GM23338 (cell line): Measurements from ENCODE around the gene RYR2. TPM values are rescaled to one million over a fixed set of nuclear protein-coding genes. Genes with fewer than 3 reads are reported as not detected.

ENCODE experiments used
- ATAC-seq: fragments of 200-7000 bp; cut with Tn5 transposase; 3 replicates; pipeline ENCODE4 v1.9.1; 2020
- DNase-seq: peaks from one replicate; pipeline ENCODE4 v3.0.0-alpha.2; 2015; ENCODE audit warnings: low spot score
- H2AFZ ChIP-seq: fragments of 200-600 bp; sonication (generic); 2 replicates; pipeline ENCODE4 v1.8.0; 2016; ENCODE audit warnings: antibody characterized with exemption, mild to moderate bottlenecking, moderate library complexity
- H3F3A ChIP-seq: fragments of 200-600 bp; sonication (generic); replicated peaks from 2 replicates; pipeline ENCODE4 v1.8.0; 2017; ENCODE audit warnings: antibody characterized with exemption, mixed run types, low read depth
- H3K27ac ChIP-seq: fragments of 200-600 bp; sonication (generic); 2 replicates; pipeline ENCODE4 v1.6.1; 2016; ENCODE audit warnings: low read depth
- H3K27me3 ChIP-seq: fragments of 200-600 bp; sonication (generic); 2 replicates; pipeline ENCODE4 v1.8.0; 2016; ENCODE audit warnings: mild to moderate bottlenecking, mixed run types, moderate library complexity; ENCODE audit not compliant: insufficient read depth
- H3K36me3 ChIP-seq: fragments of 200-600 bp; sonication (generic); 2 replicates; pipeline ENCODE4 v1.8.0; 2016; ENCODE audit warnings: mild to moderate bottlenecking; ENCODE audit not compliant: insufficient read depth
- H3K4me1 ChIP-seq: fragments of 200-600 bp; sonication (generic); 2 replicates; pipeline ENCODE4 v1.8.0; 2016; ENCODE audit warnings: mild to moderate bottlenecking, moderate library complexity; ENCODE audit not compliant: insufficient read depth
- H3K4me2 ChIP-seq: fragments of 200-600 bp; sonication (generic); 2 replicates; pipeline ENCODE4 v1.7.1; 2017; ENCODE audit warnings: mixed run types
- H3K4me3 ChIP-seq: fragments of 200-600 bp; sonication (generic); 2 replicates; pipeline ENCODE4 v1.6.1; 2016; ENCODE audit warnings: mixed run types
- H3K79me2 ChIP-seq: fragments of 200-600 bp; sonication (generic); replicated peaks from 2 replicates; pipeline ENCODE4 v1.8.0; 2017; ENCODE audit warnings: mild to moderate bottlenecking; ENCODE audit not compliant: insufficient read depth
- H3K9me2 ChIP-seq: fragments of 200-600 bp; sonication (generic); 2 replicates; pipeline ENCODE4 v1.8.0; 2017; ENCODE audit not compliant: insufficient read depth
- H4K20me1 ChIP-seq: fragments of 200-600 bp; sonication (generic); replicated peaks from 2 replicates; pipeline ENCODE4 v1.8.0; 2017; ENCODE audit warnings: mild to moderate bottlenecking; ENCODE audit not compliant: insufficient read depth
- H3K27ac Mint-ChIP-seq: 2 replicates; pipeline ENCODE4 v1.8.0; 2020; ENCODE audit warnings: inconsistent platforms, mild to moderate bottlenecking, moderate library complexity, mixed read lengths
- H3K27me3 Mint-ChIP-seq: 3 replicates; pipeline ENCODE4 v1.8.0; 2022; ENCODE audit warnings: low read depth, mild to moderate bottlenecking, moderate library complexity, mixed read lengths, inconsistent platforms; ENCODE audit not compliant: insufficient read depth, poor library complexity
- H3K36me3 Mint-ChIP-seq: 3 replicates; pipeline ENCODE4 v1.8.0; 2021; ENCODE audit warnings: low read depth, mild to moderate bottlenecking, inconsistent platforms, moderate library complexity, mixed read lengths
- H3K4me1 Mint-ChIP-seq: 3 replicates; pipeline ENCODE4 v1.8.0; 2020; ENCODE audit warnings: mild to moderate bottlenecking, inconsistent platforms, mixed read lengths
- H3K4me3 Mint-ChIP-seq: 3 replicates; pipeline ENCODE4 v1.8.0; 2021; ENCODE audit warnings: moderate library complexity, mild to moderate bottlenecking, inconsistent platforms, mixed read lengths
- H3K9me3 Mint-ChIP-seq: 3 replicates; pipeline ENCODE4 v1.8.0; 2020; ENCODE audit warnings: moderate library complexity, mild to moderate bottlenecking, inconsistent platforms, mixed read lengths
- CREB1 ChIP-seq: fragments of 250-450 bp; sonication (Bioruptor Pico); IDR thresholded peaks from 2 replicates; pipeline ENCODE4 v1.5.0; 2020; ENCODE audit warnings: low read depth, mild to moderate bottlenecking, moderate library complexity
- JUNB ChIP-seq: IDR thresholded peaks from one replicate; pipeline ENCODE4 v1.6.1; 2016; ENCODE audit warnings: antibody characterized with exemption; ENCODE audit not compliant: unreplicated experiment
- NANOG ChIP-seq: IDR thresholded peaks from 2 replicates; pipeline ENCODE4 v1.6.1; 2016; ENCODE audit warnings: antibody characterized with exemption, borderline replicate concordance
- POLR2AphosphoS5 ChIP-seq: IDR thresholded peaks from 2 replicates; pipeline ENCODE4 v1.6.1; 2016; ENCODE audit warnings: antibody characterized with exemption, low read depth
- STAT1 ChIP-seq: IDR thresholded peaks from one replicate; pipeline ENCODE4 v1.6.1; 2016; ENCODE audit warnings: antibody characterized with exemption; ENCODE audit not compliant: unreplicated experiment
- ZNF114 ChIP-seq: fragments of 250-450 bp; sonication (Bioruptor Pico); IDR thresholded peaks from 2 replicates; pipeline ENCODE4 v1.5.0; 2020; ENCODE audit warnings: mild to moderate bottlenecking, moderate library complexity
- ZNF331 ChIP-seq: fragments of 250-450 bp; sonication (Bioruptor Pico); IDR thresholded peaks from 2 replicates; pipeline ENCODE4 v1.5.0; 2020; ENCODE audit warnings: low read depth, mild to moderate bottlenecking, moderate library complexity
- polyA plus RNA-seq: library from polyadenylated mRNA; unstranded; fragments of >200 nt; fragmentation: Nextera tagmentation; extraction: Ambion mirVana; gene quantifications from 2 replicates; pipeline ENCODE4 v1.2.1, GENCODE V29; 2016
- total RNA-seq: library from RNA; depleted of rRNA; stranded (reverse); fragments of >200 nt; shearing (Covaris generic); gene quantifications from 2 replicates; pipeline ENCODE4 v1.2.3, GENCODE V29; 2014
- TF ChIP-seq, protein P1 (sequence below): IDR thresholded peaks from one replicate; pipeline ENCODE4 v1.6.1; 2018; ENCODE audit warnings: antibody characterized with exemption; ENCODE audit not compliant: unreplicated experiment
- TF ChIP-seq, protein P2 (sequence below): fragments of 250-450 bp; sonication (Bioruptor Pico); IDR thresholded peaks from 2 replicates; pipeline ENCODE4 v1.5.0; 2020; ENCODE audit warnings: mild to moderate bottlenecking, moderate library complexity
- TF ChIP-seq, protein P3 (sequence below): IDR thresholded peaks from 2 replicates; pipeline ENCODE4 v1.6.1; 2016; ENCODE audit warnings: antibody characterized with exemption

Gene RYR2
- total and polyA plus RNA-seq, 2 experiments from 2014 or later = 8.9 to 10.0 TPM

DNA sequence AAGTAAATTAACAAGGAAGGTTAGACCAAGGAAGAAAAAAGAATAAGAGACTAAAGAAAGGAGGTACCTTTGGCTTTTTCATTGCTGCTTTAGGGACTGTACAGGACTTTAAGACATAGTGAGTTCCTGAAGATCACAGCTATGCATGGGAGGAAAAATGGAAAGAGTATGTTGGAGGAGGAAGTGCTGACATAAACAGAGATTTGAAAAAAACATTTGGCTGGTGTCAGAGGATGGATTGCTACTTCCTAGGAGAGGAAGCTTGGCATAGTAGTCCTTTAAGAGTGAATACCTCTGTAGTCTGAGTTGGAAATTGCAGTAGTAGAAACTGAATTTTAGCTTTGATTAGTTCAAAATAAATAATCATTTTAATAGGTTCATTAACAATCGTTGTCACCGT, 398.4 kb downstream of the RYR2 start:
- H3K4me1 ChIP-seq = no peaks in the 10 kb centered on the region

More for the DNA sequence above, 398.4 kb downstream of the RYR2 start:
- no peak overlapping the region for H3K4me3 ChIP-seq
- Mint-ChIP-seq H3K4me1 (no peaks in the 10 kb centered on the region), H3K9me3 (no peaks in the 10 kb centered on the region), H3K36me3 (no peaks in the 10 kb centered on the region), H3K27me3 (no peaks in the 10 kb centered on the region), H3K27ac (no peak overlapping the region), H3K4me3 (no peak overlapping the region)
- H3F3A ChIP-seq = no peaks in the 10 kb centered on the region
- no peaks in the 10 kb centered on the region for H3K27me3 ChIP-seq
- H3K4me2 ChIP-seq = no peak overlapping the region
- H3K79me2 ChIP-seq = no peaks in the 10 kb centered on the region
- H3K9me2 ChIP-seq = no peaks in the 10 kb centered on the region
- no peak overlapping the region for H3K27ac ChIP-seq
- no peaks in the 10 kb centered on the region for H4K20me1 ChIP-seq
- TF ChIP-seq NANOG (no peak), ZNF331 (CRISPR knock-in tag) (no peak), CREB1 (no peak), STAT1 (no peak), JUNB (no peak), ZNF114 (CRISPR knock-in tag) (no peak), POLR2AphosphoS5 (no peak)
- TF ChIP-seq, protein P1, sequence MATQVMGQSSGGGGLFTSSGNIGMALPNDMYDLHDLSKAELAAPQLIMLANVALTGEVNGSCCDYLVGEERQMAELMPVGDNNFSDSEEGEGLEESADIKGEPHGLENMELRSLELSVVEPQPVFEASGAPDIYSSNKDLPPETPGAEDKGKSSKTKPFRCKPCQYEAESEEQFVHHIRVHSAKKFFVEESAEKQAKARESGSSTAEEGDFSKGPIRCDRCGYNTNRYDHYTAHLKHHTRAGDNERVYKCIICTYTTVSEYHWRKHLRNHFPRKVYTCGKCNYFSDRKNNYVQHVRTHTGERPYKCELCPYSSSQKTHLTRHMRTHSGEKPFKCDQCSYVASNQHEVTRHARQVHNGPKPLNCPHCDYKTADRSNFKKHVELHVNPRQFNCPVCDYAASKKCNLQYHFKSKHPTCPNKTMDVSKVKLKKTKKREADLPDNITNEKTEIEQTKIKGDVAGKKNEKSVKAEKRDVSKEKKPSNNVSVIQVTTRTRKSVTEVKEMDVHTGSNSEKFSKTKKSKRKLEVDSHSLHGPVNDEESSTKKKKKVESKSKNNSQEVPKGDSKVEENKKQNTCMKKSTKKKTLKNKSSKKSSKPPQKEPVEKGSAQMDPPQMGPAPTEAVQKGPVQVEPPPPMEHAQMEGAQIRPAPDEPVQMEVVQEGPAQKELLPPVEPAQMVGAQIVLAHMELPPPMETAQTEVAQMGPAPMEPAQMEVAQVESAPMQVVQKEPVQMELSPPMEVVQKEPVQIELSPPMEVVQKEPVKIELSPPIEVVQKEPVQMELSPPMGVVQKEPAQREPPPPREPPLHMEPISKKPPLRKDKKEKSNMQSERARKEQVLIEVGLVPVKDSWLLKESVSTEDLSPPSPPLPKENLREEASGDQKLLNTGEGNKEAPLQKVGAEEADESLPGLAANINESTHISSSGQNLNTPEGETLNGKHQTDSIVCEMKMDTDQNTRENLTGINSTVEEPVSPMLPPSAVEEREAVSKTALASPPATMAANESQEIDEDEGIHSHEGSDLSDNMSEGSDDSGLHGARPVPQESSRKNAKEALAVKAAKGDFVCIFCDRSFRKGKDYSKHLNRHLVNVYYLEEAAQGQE = no peak
- TF ChIP-seq, protein P2, sequence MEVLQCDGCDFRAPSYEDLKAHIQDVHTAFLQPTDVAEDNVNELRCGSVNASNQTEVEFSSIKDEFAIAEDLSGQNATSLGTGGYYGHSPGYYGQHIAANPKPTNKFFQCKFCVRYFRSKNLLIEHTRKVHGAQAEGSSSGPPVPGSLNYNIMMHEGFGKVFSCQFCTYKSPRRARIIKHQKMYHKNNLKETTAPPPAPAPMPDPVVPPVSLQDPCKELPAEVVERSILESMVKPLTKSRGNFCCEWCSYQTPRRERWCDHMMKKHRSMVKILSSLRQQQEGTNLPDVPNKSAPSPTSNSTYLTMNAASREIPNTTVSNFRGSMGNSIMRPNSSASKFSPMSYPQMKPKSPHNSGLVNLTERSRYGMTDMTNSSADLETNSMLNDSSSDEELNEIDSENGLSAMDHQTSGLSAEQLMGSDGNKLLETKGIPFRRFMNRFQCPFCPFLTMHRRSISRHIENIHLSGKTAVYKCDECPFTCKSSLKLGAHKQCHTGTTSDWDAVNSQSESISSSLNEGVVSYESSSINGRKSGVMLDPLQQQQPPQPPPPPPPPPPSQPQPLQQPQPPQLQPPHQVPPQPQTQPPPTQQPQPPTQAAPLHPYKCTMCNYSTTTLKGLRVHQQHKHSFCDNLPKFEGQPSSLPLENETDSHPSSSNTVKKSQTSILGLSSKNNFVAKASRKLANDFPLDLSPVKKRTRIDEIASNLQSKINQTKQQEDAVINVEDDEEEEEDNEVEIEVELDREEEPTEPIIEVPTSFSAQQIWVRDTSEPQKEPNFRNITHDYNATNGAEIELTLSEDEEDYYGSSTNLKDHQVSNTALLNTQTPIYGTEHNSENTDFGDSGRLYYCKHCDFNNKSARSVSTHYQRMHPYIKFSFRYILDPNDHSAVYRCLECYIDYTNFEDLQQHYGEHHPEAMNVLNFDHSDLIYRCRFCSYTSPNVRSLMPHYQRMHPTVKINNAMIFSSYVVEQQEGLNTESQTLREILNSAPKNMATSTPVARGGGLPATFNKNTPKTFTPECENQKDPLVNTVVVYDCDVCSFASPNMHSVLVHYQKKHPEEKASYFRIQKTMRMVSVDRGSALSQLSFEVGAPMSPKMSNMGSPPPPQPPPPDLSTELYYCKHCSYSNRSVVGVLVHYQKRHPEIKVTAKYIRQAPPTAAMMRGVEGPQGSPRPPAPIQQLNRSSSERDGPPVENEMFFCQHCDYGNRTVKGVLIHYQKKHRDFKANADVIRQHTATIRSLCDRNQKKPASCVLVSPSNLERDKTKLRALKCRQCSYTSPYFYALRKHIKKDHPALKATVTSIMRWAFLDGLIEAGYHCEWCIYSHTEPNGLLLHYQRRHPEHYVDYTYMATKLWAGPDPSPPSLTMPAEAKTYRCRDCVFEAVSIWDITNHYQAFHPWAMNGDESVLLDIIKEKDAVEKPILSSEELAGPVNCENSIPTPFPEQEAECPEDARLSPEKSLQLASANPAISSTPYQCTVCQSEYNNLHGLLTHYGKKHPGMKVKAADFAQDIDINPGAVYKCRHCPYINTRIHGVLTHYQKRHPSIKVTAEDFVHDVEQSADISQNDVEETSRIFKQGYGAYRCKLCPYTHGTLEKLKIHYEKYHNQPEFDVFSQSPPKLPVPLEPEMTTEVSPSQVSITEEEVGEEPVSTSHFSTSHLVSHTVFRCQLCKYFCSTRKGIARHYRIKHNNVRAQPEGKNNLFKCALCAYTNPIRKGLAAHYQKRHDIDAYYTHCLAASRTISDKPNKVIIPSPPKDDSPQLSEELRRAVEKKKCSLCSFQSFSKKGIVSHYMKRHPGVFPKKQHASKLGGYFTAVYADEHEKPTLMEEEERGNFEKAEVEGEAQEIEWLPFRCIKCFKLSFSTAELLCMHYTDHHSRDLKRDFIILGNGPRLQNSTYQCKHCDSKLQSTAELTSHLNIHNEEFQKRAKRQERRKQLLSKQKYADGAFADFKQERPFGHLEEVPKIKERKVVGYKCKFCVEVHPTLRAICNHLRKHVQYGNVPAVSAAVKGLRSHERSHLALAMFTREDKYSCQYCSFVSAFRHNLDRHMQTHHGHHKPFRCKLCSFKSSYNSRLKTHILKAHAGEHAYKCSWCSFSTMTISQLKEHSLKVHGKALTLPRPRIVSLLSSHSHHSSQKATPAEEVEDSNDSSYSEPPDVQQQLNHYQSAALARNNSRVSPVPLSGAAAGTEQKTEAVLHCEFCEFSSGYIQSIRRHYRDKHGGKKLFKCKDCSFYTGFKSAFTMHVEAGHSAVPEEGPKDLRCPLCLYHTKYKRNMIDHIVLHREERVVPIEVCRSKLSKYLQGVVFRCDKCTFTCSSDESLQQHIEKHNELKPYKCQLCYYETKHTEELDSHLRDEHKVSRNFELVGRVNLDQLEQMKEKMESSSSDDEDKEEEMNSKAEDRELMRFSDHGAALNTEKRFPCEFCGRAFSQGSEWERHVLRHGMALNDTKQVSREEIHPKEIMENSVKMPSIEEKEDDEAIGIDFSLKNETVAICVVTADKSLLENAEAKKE (CRISPR knock-in tag) = no peak
- TF ChIP-seq, protein P3, sequence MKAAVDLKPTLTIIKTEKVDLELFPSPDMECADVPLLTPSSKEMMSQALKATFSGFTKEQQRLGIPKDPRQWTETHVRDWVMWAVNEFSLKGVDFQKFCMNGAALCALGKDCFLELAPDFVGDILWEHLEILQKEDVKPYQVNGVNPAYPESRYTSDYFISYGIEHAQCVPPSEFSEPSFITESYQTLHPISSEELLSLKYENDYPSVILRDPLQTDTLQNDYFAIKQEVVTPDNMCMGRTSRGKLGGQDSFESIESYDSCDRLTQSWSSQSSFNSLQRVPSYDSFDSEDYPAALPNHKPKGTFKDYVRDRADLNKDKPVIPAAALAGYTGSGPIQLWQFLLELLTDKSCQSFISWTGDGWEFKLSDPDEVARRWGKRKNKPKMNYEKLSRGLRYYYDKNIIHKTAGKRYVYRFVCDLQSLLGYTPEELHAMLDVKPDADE = no peak
- H2AFZ ChIP-seq = no peak overlapping the region
- ATAC-seq (no peak), DNase-seq (no peak)
- no peaks in the 10 kb centered on the region for H3K36me3 ChIP-seq
